BE2C (cell line): Measurements from ENCODE around the gene IL33.

Experiments
- DNase-seq: peaks from one replicate; pipeline ENCODE4 v3.0.0-alpha.2; 2020
- H3K27me3 ChIP-seq: fragments of 250-450 bp; sonication (Bioruptor Pico); 2 replicates; pipeline ENCODE4 v1.5.1; 2020; ENCODE audit warnings: mild to moderate bottlenecking
- H3K36me3 ChIP-seq: fragments of 250-450 bp; sonication (Bioruptor Pico); 2 replicates; pipeline ENCODE4 v1.5.1; 2020; ENCODE audit warnings: mild to moderate bottlenecking
- H3K4me1 ChIP-seq: fragments of 250-450 bp; sonication (Bioruptor Pico); 2 replicates; pipeline ENCODE4 v1.5.1; 2020
- H3K4me3 ChIP-seq: 2 replicates; pipeline ENCODE4 v1.5.1; 2011; ENCODE audit warnings: low read depth, low read length
- H3K9me3 ChIP-seq: fragments of 250-450 bp; sonication (Bioruptor Pico); 2 replicates; pipeline ENCODE4 v1.5.1; 2020
- CTCF ChIP-seq: IDR thresholded peaks from 2 replicates; pipeline ENCODE4 v1.5.1; 2012; ENCODE audit warnings: mild to moderate bottlenecking, low read depth, low read length

IL33 gene

GRCh38 chr9:6277417-6277816 lies 61.8 kb downstream of the IL33 start:
- no peak for TF ChIP-seq CTCF
- H3K36me3 ChIP-seq, result no peaks in the 10 kb centered on the region
- H3K9me3 ChIP-seq, result no peaks in the 10 kb centered on the region
- no peak for DNase-seq
- H3K4me3 ChIP-seq, result no peak overlapping the region
- H3K4me1 ChIP-seq, result no peaks in the 10 kb centered on the region
- H3K27me3 ChIP-seq, result no peaks in the 10 kb centered on the region

- Histone ChIP-seq H3K27me3 (no peaks in the 10 kb centered on the region), H3K36me3 (no peaks in the 10 kb centered on the region), H3K4me3 (no peak overlapping the region), H3K4me1 (no peaks in the 10 kb centered on the region), H3K9me3 (no peaks in the 10 kb centered on the region)
- DNase-seq, result no peak
- no peak for TF ChIP-seq CTCF
Measured at GRCh38 chr9:6301858-6302257, 86.3 kb downstream of the IL33 start.

DNA sequence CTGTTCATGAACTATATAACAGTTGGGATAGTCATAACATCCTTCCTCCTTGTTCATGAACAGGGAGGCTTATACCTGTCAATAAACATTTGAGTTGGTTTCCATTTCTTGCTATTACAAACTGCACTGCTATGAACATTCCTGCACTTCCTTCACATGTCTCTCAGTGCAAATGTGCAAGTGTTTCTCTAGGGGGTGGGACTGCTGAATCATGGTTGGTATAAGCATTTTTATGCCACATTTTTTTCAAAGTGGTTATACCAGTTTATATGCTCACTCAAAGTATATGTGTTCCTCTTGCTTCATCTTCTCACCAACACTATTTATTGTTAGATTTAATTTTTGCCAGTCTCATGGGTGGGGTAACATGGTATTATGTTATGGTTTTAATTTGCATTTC lies 86.8 kb downstream of the IL33 start:
- DNase-seq, result no peak
- H3K9me3 ChIP-seq, result no peaks in the 10 kb centered on the region
- H3K27me3 ChIP-seq, result no peaks in the 10 kb centered on the region
- TF ChIP-seq CTCF, result no peak
- no peaks in the 10 kb centered on the region for H3K36me3 ChIP-seq
- H3K4me3 ChIP-seq, result no peak overlapping the region
- H3K4me1 ChIP-seq, result no peaks in the 10 kb centered on the region

DNA sequence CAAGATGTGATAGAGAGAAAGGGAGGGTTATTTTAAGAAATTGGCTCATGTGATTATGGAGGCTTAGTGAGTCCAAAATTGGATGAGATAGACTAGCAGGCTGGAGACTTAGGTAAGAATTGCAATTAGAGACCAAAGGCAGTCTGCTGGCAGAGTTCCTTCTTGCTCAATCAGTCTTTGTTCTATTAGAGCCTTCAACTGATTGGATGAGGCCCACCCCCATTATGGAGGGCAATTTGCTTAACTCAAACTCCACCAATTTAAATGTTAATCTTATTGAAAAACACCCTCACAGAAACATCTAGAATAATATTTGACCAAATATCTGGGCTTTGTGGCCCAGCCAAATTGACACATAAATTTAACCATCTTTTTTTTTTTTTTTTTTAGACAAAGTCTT lies 88.6 kb downstream of the IL33 start:
- H3K4me3 ChIP-seq, result no peak overlapping the region
- no peaks in the 10 kb centered on the region for H3K36me3 ChIP-seq
- DNase-seq, result no peak
- no peak for TF ChIP-seq CTCF
- H3K4me1 ChIP-seq, result no peaks in the 10 kb centered on the region
- H3K9me3 ChIP-seq, result no peaks in the 10 kb centered on the region
- no peaks in the 10 kb centered on the region for H3K27me3 ChIP-seq

- DNase-seq, result no peak
- Histone ChIP-seq H3K4me3 (no peak overlapping the region), H3K36me3 (no peaks in the 10 kb centered on the region), H3K27me3 (no peaks in the 10 kb centered on the region), H3K4me1 (no peaks in the 10 kb centered on the region), H3K9me3 (no peaks in the 10 kb centered on the region)
- TF ChIP-seq CTCF, result peak; percentile 51
Measured at GRCh38 chr9:6305954-6306563, 90.5 kb downstream of the IL33 start.
